GM12875 (cell line): ENCODE measurements around the gene MMP24.
"Not testable (repeated sequence)": the region's sequence is repeated elsewhere in the genome, so short reads cannot be mapped to it uniquely, and the experiment has no call there.

Experiments used
- H3K4me3 ChIP-seq: one replicate; pipeline ENCODE4 v1.5.1; 2011; ENCODE audit warnings: low read depth, low read length, control low read depth
- TF ChIP-seq, protein P1 (sequence below): IDR thresholded peaks from 2 replicates; pipeline ENCODE4 v1.5.1; 2011; ENCODE audit warnings: low read depth, mild to moderate bottlenecking, control low read depth, inconsistent platforms, low read length, moderate library complexity, borderline replicate concordance; ENCODE audit not compliant: insufficient read depth

The MMP24 gene

DNA sequence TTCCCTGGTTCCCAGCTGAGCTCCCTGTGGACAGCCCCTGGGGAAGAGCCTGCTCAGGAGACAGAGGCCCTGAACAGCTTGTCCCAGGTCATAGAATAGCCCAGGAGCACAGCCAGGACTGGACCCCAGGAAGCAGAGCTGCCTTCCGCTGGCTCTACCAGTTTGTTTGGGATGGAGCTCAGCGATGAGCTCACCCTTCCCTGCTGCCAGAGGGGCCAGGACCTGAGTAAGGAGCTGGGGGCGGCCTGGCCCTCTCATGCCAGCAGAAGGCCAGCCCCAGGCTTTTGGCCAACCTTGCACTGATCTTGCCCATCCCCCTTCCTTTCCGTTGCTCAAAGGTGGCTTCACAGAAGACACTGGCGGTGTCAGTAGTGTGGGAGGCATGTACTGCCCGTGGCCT lies 33.9 kb downstream of the MMP24 start:
- H3K4me3 ChIP-seq = no peak overlapping the region
- TF ChIP-seq, protein P1, sequence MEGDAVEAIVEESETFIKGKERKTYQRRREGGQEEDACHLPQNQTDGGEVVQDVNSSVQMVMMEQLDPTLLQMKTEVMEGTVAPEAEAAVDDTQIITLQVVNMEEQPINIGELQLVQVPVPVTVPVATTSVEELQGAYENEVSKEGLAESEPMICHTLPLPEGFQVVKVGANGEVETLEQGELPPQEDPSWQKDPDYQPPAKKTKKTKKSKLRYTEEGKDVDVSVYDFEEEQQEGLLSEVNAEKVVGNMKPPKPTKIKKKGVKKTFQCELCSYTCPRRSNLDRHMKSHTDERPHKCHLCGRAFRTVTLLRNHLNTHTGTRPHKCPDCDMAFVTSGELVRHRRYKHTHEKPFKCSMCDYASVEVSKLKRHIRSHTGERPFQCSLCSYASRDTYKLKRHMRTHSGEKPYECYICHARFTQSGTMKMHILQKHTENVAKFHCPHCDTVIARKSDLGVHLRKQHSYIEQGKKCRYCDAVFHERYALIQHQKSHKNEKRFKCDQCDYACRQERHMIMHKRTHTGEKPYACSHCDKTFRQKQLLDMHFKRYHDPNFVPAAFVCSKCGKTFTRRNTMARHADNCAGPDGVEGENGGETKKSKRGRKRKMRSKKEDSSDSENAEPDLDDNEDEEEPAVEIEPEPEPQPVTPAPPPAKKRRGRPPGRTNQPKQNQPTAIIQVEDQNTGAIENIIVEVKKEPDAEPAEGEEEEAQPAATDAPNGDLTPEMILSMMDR = no peak

DNA sequence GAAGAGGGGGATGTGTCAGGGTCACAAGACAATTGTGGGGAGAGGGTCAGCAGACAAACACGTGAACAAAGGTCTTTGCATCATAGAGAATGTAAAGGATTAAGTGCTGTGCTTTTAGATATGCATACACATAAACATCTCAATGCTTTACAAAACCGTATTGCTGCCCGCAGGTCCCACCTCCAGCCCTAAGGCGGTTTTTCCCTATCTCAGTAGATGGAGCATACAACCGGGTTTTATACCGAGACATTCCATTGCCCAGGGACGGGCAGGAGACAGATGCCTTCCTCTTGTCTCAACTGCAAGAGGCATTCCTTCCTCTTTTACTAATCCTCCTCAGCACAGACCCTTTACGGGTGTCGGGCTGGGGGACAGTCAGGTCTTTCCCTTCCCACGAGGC lies 35.8 kb downstream of the MMP24 start:
- H3K4me3 ChIP-seq = not testable (repeated sequence)

DNA sequence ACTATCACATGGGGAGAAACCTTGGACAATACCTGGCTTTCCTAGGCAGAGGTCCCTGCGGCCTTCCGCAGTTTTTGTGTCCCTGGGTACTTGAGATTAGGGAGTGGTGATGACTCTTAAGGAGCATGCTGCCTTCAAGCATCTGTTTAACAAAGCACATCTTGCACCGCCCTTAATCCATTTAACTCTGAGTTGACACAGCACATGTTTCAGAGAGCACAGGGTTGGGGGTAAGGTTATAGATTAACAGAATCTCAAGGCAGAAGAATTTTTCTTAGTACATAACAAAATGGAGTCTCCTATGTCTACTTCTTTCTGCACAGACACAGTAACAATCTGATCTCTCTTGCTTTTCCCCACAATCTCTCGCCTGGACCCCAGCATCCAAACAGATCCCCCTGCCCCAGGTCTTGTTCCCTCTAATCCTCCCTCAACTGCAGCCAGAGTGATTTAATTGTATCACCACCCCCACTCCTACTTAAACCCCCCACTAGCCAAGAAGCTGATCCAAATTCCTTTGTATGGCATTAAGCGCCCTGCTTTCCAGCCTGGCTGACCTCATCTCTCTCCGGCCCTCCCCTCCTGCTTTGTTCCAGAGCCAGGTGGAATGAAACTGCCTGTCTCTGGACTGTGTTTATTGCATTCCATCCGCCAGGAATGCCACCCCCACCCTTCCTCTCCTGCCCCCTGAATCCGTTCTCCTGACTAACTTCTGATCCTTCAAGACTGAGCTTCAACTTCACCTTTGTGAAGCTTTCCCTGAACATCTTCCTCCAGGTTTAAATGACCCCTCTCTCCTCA lies 36.4 kb downstream of the MMP24 start:
- H3K4me3 ChIP-seq = not testable (repeated sequence)

DNA sequence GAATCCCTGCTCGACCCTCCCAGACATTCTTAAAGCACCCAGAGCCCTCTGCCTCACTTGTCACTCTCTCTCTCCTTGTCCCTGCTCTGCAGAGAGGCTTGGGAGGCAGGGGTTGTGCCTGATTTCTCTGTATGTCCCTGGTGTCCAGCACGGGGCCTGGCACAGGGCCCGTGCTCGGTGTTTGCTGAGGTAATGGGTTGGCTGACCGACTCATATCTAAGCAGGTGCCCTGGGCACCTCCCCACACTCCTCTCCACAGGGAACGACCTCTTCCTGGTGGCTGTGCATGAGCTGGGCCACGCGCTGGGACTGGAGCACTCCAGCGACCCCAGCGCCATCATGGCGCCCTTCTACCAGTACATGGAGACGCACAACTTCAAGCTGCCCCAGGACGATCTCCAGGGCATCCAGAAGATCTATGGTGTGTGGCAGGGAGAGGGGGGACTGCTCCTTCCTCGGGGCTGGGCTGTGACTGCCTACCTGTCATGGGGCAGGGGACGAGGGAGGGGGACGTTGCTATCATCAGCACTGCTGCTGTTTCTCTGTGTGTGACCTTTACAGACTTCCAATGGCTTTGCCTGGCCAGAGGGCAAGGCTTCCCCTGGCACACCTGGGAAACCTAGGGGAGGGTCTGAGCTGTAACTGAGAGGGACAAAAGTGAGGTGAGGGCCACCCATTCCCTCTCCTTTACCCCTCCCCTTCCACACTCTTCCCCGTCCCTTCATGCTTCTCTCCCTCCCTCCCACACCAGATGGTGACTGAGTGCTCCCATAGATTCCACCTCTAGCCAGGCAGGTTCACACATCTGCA lies 37.2 kb downstream of the MMP24 start:
- H3K4me3 ChIP-seq = no peak overlapping the region
- TF ChIP-seq, protein P1 = no peak

DNA sequence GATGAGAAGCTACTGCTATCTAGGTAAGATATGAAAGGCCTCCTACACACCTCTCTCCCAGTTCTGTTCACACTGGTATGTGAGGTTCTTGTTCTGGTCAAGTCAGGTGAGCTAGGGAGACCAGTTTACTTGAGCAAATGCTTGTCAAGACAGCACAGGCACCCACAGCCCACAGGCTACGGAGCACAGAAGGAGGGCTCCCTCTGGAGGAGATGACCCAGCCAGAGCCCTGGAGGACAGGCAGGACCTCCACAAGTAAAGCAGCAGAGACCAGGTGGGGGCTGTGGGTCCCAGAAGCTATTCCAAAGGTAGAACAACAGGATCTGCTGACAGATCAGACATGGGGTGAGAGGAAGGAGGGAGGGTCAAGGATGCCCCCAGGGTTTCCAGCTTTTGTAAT lies 38.3 kb downstream of the MMP24 start:
- TF ChIP-seq, protein P1 = no peak
- no peak overlapping the region for H3K4me3 ChIP-seq

DNA sequence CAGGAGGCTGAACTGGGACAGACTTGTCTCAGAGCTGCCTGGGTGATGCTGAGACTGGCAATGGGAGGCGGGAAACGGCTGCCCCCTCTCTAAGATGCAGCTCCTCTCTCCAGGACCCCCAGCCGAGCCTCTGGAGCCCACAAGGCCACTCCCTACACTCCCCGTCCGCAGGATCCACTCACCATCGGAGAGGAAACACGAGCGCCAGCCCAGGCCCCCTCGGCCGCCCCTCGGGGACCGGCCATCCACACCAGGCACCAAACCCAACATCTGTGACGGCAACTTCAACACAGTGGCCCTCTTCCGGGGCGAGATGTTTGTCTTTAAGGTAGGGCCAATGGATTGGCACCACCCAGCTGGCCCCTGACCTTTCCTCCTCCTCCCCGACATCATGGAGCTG lies 40.6 kb downstream of the MMP24 start:
- no peak overlapping the region for H3K4me3 ChIP-seq
- TF ChIP-seq, protein P1 = no peak

DNA sequence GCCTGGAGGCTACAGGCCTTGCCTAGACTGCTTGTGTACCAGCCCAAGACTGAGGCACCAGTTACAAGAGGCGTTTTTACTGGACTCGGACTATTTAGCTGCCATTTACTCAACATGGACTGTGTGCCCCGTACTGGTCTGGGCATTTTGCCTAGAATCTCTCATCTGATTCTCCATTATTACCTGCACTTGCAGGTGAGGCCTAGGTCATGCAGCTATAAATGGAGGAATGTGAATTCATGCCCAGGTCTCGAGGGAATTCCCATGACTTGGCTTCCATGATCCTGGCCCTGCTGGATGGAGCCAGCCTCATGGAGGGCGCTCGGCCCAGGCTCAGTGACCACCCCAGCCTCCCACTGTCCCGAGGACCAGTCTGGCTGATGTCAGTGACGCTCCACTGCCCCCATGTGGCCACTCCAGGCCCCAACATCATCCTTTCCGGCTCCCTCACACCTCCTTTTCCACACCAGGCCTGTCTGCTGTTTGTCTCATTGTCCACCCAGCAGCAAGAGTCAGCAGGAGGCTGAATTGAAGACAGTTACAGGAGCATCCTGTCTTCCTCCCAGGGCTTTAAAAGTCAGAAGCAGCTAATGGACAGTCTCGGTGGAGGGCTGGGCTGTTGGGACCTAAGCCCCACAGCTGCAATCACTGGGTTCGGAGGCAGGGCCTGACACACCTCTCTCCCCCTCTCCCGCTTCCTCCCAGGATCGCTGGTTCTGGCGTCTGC lies 42.7 kb downstream of the MMP24 start:
- no peak overlapping the region for H3K4me3 ChIP-seq
- TF ChIP-seq, protein P1 = peak; percentile 84
